BE2C (cell line): ENCODE results near the gene TBX4.
"Not testable (repeated sequence)": the region's sequence is repeated elsewhere in the genome, so short reads cannot be mapped to it uniquely, and the experiment has no call there.

Experiments
- DNase-seq: peaks from one replicate; pipeline ENCODE4 v3.0.0-alpha.2; 2020
- H3K27me3 ChIP-seq: fragments of 250-450 bp; sonication (Bioruptor Pico); 2 replicates; pipeline ENCODE4 v1.5.1; 2020; ENCODE audit warnings: mild to moderate bottlenecking
- H3K36me3 ChIP-seq: fragments of 250-450 bp; sonication (Bioruptor Pico); 2 replicates; pipeline ENCODE4 v1.5.1; 2020; ENCODE audit warnings: mild to moderate bottlenecking
- H3K4me1 ChIP-seq: fragments of 250-450 bp; sonication (Bioruptor Pico); 2 replicates; pipeline ENCODE4 v1.5.1; 2020
- H3K4me3 ChIP-seq: 2 replicates; pipeline ENCODE4 v1.5.1; 2011; ENCODE audit warnings: low read depth, low read length
- H3K9me3 ChIP-seq: fragments of 250-450 bp; sonication (Bioruptor Pico); 2 replicates; pipeline ENCODE4 v1.5.1; 2020
- TF ChIP-seq, protein P1 (sequence below): IDR thresholded peaks from 2 replicates; pipeline ENCODE4 v1.5.1; 2012; ENCODE audit warnings: mild to moderate bottlenecking, low read depth, low read length

TBX4 gene

GRCh38 chr17:61504697-61505096, 52.5 kb downstream of the TBX4 start:
- TF ChIP-seq, protein P1, sequence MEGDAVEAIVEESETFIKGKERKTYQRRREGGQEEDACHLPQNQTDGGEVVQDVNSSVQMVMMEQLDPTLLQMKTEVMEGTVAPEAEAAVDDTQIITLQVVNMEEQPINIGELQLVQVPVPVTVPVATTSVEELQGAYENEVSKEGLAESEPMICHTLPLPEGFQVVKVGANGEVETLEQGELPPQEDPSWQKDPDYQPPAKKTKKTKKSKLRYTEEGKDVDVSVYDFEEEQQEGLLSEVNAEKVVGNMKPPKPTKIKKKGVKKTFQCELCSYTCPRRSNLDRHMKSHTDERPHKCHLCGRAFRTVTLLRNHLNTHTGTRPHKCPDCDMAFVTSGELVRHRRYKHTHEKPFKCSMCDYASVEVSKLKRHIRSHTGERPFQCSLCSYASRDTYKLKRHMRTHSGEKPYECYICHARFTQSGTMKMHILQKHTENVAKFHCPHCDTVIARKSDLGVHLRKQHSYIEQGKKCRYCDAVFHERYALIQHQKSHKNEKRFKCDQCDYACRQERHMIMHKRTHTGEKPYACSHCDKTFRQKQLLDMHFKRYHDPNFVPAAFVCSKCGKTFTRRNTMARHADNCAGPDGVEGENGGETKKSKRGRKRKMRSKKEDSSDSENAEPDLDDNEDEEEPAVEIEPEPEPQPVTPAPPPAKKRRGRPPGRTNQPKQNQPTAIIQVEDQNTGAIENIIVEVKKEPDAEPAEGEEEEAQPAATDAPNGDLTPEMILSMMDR, result no peak
- no peaks in the 10 kb centered on the region for H3K9me3 ChIP-seq
- H3K4me3 ChIP-seq, result no peak overlapping the region
- H3K4me1 ChIP-seq, result no peaks in the 10 kb centered on the region
- no peaks in the 10 kb centered on the region for H3K27me3 ChIP-seq
- H3K36me3 ChIP-seq, result no peaks in the 10 kb centered on the region
- no peak for DNase-seq

DNA sequence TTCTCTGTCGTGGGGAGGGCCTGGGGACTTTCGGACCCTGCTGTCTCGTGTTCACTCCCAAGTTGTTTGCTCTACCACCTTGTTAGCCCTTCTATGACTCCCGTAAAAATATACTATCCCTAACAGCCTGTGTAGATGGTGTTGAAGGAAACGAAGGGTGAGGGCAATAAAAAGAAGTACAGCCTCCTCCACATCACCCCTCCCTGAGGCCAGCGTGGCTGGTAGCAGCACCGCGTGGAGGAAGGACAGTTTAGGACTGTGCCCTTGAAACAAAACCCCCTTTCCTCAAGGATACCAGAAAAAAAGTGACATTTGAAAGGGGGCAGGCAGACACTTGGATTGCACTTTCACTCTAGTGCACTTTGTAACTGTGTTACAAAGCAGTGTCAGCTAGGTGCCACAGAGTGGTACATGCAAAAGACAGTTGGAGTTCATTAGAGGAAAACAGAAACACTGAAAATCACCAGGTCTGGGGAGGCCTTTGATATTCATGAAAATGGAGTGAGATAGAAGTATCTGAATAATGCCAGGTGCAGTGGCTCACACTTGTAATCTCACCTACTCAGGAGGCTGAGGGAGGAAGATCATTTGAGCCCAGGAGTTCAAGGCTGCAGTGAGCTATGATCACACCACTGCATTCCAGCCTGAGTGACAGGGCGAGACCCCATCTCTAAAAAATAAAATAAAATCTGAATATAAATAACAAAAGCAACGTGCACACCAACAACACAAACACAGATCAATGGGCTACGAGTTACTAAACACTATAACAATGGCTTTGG, 53.8 kb downstream of the TBX4 start:
- H3K4me1 ChIP-seq, result no peaks in the 10 kb centered on the region
- H3K4me3 ChIP-seq, result no peak overlapping the region
- H3K27me3 ChIP-seq, result no peaks in the 10 kb centered on the region
- DNase-seq, result no peak
- no peaks in the 10 kb centered on the region for H3K36me3 ChIP-seq
- no peaks in the 10 kb centered on the region for H3K9me3 ChIP-seq
- TF ChIP-seq, protein P1, result no peak

DNA sequence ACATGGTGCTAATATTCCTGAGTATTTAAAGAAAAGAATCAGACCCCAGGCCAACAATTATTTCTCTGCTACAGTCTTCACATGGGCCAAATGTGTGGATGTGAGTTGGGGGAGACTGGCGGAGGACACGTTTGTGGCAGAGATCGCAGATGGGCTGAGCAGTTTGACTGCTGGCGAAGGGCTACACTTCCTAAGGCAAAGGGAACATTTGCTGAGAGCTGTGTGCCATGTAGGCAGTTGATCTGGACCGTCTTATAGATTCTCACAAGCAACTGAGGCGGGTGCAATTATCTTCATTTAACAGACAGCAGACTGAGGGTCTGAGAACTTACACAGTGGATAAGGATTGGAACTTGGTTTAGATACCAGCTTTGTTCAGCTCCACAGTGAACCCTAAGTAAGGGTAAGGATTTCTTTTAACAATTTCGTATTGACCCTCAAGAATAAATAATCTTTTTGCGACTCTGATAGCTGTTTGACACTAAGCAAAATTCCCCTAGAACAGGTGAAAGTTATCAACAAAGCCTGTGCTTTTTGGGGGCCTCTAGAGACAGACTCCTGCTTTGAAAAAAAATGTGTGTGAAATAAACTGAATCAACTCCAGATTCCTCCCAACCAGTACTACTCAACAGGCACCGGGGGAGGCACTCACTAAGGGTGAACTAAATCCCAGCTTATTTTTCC, 55.3 kb downstream of the TBX4 start:
- TF ChIP-seq, protein P1, result no peak
- Histone ChIP-seq H3K9me3 (no peaks in the 10 kb centered on the region), H3K27me3 (no peaks in the 10 kb centered on the region), H3K36me3 (no peaks in the 10 kb centered on the region), H3K4me3 (no peak overlapping the region), H3K4me1 (no peaks in the 10 kb centered on the region)
- no peak for DNase-seq

DNA sequence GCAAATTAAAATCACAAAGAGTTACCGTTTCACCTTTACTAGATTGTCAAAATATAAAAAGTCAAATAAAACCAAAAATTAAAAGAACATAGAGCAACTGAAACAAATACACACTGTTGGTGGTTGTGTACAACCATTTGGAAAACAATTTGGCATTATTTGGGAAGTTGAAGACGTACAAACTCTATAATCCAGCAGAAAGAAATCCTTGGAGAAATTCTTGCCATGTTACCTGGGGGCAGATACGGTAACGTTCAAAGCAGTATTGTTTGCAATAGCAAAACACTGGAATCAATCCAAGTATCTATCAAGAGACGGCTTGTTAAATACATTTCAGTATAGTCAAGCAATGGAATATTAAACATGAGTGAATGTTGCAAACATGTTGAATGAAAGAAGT, 56.7 kb downstream of the TBX4 start:
- no peaks in the 10 kb centered on the region for H3K9me3 ChIP-seq
- TF ChIP-seq, protein P1, result no peak
- H3K4me1 ChIP-seq, result no peaks in the 10 kb centered on the region
- H3K4me3 ChIP-seq, result no peak overlapping the region
- no peaks in the 10 kb centered on the region for H3K36me3 ChIP-seq
- no peaks in the 10 kb centered on the region for H3K27me3 ChIP-seq
- DNase-seq, result no peak

DNA sequence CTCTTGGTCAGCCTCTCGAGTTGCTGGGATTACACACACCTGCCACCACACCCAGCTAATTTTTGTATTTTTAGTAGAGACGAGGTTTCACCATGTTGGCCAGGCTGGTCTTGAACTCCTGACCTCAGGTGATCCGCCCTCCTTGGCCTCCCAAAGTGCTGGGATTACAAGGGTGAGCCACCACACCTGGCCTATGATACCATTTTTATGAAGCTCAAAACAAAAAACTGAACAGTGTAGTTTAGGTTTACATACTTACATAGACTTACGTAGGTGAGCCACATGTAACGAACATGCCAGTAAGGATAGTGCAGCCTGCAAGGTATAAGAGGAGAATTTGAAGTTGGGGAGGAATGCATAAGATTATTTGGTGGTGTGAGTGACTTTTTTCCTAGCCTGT, 57.2 kb downstream of the TBX4 start:
- not testable (repeated sequence) for H3K4me1 ChIP-seq, H3K9me3 ChIP-seq, H3K36me3 ChIP-seq, H3K4me3 ChIP-seq, H3K27me3 ChIP-seq, DNase-seq

GRCh38 chr17:61510237-61510636, 58.0 kb downstream of the TBX4 start:
- Histone ChIP-seq H3K36me3 (no peaks in the 10 kb centered on the region), H3K9me3 (no peaks in the 10 kb centered on the region), H3K4me3 (no peak overlapping the region), H3K4me1 (no peaks in the 10 kb centered on the region), H3K27me3 (no peaks in the 10 kb centered on the region)
- no peak for DNase-seq
- TF ChIP-seq, protein P1, result no peak
